GM23338 (cell line): ENCODE results near the gene GNB5. TPM values are rescaled to one million over a fixed set of nuclear protein-coding genes. Genes with fewer than 3 reads are reported as not detected.

Experiments
- ATAC-seq: fragments of 200-7000 bp; cut with Tn5 transposase; 3 replicates; pipeline ENCODE4 v1.9.1; 2020
- DNase-seq: peaks from one replicate; pipeline ENCODE4 v3.0.0-alpha.2; 2015; ENCODE audit warnings: low spot score
- H2AFZ ChIP-seq: fragments of 200-600 bp; sonication (generic); 2 replicates; pipeline ENCODE4 v1.8.0; 2016; ENCODE audit warnings: antibody characterized with exemption, mild to moderate bottlenecking, moderate library complexity
- H3F3A ChIP-seq: fragments of 200-600 bp; sonication (generic); replicated peaks from 2 replicates; pipeline ENCODE4 v1.8.0; 2017; ENCODE audit warnings: antibody characterized with exemption, mixed run types, low read depth
- H3K27ac ChIP-seq: fragments of 200-600 bp; sonication (generic); 2 replicates; pipeline ENCODE4 v1.6.1; 2016; ENCODE audit warnings: low read depth
- H3K27me3 ChIP-seq: fragments of 200-600 bp; sonication (generic); 2 replicates; pipeline ENCODE4 v1.8.0; 2016; ENCODE audit warnings: mild to moderate bottlenecking, mixed run types, moderate library complexity; ENCODE audit not compliant: insufficient read depth
- H3K36me3 ChIP-seq: fragments of 200-600 bp; sonication (generic); 2 replicates; pipeline ENCODE4 v1.8.0; 2016; ENCODE audit warnings: mild to moderate bottlenecking; ENCODE audit not compliant: insufficient read depth
- H3K4me1 ChIP-seq: fragments of 200-600 bp; sonication (generic); 2 replicates; pipeline ENCODE4 v1.8.0; 2016; ENCODE audit warnings: mild to moderate bottlenecking, moderate library complexity; ENCODE audit not compliant: insufficient read depth
- H3K4me2 ChIP-seq: fragments of 200-600 bp; sonication (generic); 2 replicates; pipeline ENCODE4 v1.7.1; 2017; ENCODE audit warnings: mixed run types
- H3K4me3 ChIP-seq: fragments of 200-600 bp; sonication (generic); 2 replicates; pipeline ENCODE4 v1.6.1; 2016; ENCODE audit warnings: mixed run types
- H3K79me2 ChIP-seq: fragments of 200-600 bp; sonication (generic); replicated peaks from 2 replicates; pipeline ENCODE4 v1.8.0; 2017; ENCODE audit warnings: mild to moderate bottlenecking; ENCODE audit not compliant: insufficient read depth
- H3K9me2 ChIP-seq: fragments of 200-600 bp; sonication (generic); 2 replicates; pipeline ENCODE4 v1.8.0; 2017; ENCODE audit not compliant: insufficient read depth
- H4K20me1 ChIP-seq: fragments of 200-600 bp; sonication (generic); replicated peaks from 2 replicates; pipeline ENCODE4 v1.8.0; 2017; ENCODE audit warnings: mild to moderate bottlenecking; ENCODE audit not compliant: insufficient read depth
- H3K27ac Mint-ChIP-seq: 2 replicates; pipeline ENCODE4 v1.8.0; 2020; ENCODE audit warnings: inconsistent platforms, mild to moderate bottlenecking, moderate library complexity, mixed read lengths
- H3K27me3 Mint-ChIP-seq: 3 replicates; pipeline ENCODE4 v1.8.0; 2022; ENCODE audit warnings: low read depth, mild to moderate bottlenecking, moderate library complexity, mixed read lengths, inconsistent platforms; ENCODE audit not compliant: insufficient read depth, poor library complexity
- H3K36me3 Mint-ChIP-seq: 3 replicates; pipeline ENCODE4 v1.8.0; 2021; ENCODE audit warnings: low read depth, mild to moderate bottlenecking, inconsistent platforms, moderate library complexity, mixed read lengths
- H3K4me1 Mint-ChIP-seq: 3 replicates; pipeline ENCODE4 v1.8.0; 2020; ENCODE audit warnings: mild to moderate bottlenecking, inconsistent platforms, mixed read lengths
- H3K4me3 Mint-ChIP-seq: 3 replicates; pipeline ENCODE4 v1.8.0; 2021; ENCODE audit warnings: moderate library complexity, mild to moderate bottlenecking, inconsistent platforms, mixed read lengths
- H3K9me3 Mint-ChIP-seq: 3 replicates; pipeline ENCODE4 v1.8.0; 2020; ENCODE audit warnings: moderate library complexity, mild to moderate bottlenecking, inconsistent platforms, mixed read lengths
- EZH2phosphoT487 ChIP-seq: fragments of 200-600 bp; sonication (generic); IDR thresholded peaks from one replicate; pipeline ENCODE4 v1.8.1; 2018; ENCODE audit warnings: antibody characterized with exemption; ENCODE audit not compliant: unreplicated experiment
- NANOG ChIP-seq: IDR thresholded peaks from 2 replicates; pipeline ENCODE4 v1.6.1; 2016; ENCODE audit warnings: antibody characterized with exemption, borderline replicate concordance
- POLR2AphosphoS5 ChIP-seq: IDR thresholded peaks from 2 replicates; pipeline ENCODE4 v1.6.1; 2016; ENCODE audit warnings: antibody characterized with exemption, low read depth
- STAT1 ChIP-seq: IDR thresholded peaks from one replicate; pipeline ENCODE4 v1.6.1; 2016; ENCODE audit warnings: antibody characterized with exemption; ENCODE audit not compliant: unreplicated experiment
- ZNF114 ChIP-seq: fragments of 250-450 bp; sonication (Bioruptor Pico); IDR thresholded peaks from 2 replicates; pipeline ENCODE4 v1.5.0; 2020; ENCODE audit warnings: mild to moderate bottlenecking, moderate library complexity
- polyA plus RNA-seq: library from polyadenylated mRNA; unstranded; fragments of >200 nt; fragmentation: Nextera tagmentation; extraction: Ambion mirVana; gene quantifications from 2 replicates; pipeline ENCODE4 v1.2.1, GENCODE V29; 2016
- total RNA-seq: library from RNA; depleted of rRNA; stranded (reverse); fragments of >200 nt; shearing (Covaris generic); gene quantifications from 2 replicates; pipeline ENCODE4 v1.2.3, GENCODE V29; 2014
- TF ChIP-seq, protein P1 (sequence below): fragments of 250-450 bp; sonication (Bioruptor Pico); IDR thresholded peaks from 2 replicates; pipeline ENCODE4 v1.5.0; 2020; ENCODE audit warnings: mild to moderate bottlenecking, moderate library complexity

Gene GNB5
- total and polyA plus RNA-seq, 2 experiments from 2014 or later = 23.0 to 40.8 TPM

DNA sequence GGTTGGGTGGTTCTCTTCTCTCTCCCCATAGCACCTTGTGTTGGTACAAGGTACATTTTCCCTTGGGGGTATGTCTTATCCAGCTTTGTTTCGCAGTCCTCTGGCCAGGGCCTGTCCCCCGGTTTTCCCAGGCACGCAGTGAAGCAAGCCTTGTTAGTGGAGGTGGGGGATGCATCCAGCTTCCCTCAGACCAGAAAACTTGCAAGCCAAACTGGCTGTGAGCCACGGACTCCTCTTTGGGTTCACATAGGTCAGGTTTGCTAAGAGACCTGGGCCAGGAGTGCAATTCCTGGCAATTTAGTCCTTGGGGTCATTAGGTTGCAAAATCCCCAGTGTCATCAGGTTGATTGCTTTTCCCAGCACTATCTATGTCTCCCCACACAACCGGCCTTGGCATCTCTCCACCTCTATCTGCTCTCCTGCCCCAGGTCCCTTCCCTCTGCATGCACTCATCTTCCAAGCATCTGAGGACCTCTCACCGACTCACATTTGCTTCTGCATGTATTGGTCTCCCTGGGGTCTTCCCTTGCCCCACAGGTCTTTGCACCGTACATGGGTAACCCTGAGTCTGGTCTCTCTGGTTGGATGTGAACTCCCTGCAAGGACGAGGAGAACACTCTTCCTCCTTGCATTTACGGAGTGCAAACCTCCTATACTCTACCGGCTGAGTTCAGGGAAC, 112.9 kb downstream of the GNB5 start (continued):
- TF ChIP-seq, protein P1, sequence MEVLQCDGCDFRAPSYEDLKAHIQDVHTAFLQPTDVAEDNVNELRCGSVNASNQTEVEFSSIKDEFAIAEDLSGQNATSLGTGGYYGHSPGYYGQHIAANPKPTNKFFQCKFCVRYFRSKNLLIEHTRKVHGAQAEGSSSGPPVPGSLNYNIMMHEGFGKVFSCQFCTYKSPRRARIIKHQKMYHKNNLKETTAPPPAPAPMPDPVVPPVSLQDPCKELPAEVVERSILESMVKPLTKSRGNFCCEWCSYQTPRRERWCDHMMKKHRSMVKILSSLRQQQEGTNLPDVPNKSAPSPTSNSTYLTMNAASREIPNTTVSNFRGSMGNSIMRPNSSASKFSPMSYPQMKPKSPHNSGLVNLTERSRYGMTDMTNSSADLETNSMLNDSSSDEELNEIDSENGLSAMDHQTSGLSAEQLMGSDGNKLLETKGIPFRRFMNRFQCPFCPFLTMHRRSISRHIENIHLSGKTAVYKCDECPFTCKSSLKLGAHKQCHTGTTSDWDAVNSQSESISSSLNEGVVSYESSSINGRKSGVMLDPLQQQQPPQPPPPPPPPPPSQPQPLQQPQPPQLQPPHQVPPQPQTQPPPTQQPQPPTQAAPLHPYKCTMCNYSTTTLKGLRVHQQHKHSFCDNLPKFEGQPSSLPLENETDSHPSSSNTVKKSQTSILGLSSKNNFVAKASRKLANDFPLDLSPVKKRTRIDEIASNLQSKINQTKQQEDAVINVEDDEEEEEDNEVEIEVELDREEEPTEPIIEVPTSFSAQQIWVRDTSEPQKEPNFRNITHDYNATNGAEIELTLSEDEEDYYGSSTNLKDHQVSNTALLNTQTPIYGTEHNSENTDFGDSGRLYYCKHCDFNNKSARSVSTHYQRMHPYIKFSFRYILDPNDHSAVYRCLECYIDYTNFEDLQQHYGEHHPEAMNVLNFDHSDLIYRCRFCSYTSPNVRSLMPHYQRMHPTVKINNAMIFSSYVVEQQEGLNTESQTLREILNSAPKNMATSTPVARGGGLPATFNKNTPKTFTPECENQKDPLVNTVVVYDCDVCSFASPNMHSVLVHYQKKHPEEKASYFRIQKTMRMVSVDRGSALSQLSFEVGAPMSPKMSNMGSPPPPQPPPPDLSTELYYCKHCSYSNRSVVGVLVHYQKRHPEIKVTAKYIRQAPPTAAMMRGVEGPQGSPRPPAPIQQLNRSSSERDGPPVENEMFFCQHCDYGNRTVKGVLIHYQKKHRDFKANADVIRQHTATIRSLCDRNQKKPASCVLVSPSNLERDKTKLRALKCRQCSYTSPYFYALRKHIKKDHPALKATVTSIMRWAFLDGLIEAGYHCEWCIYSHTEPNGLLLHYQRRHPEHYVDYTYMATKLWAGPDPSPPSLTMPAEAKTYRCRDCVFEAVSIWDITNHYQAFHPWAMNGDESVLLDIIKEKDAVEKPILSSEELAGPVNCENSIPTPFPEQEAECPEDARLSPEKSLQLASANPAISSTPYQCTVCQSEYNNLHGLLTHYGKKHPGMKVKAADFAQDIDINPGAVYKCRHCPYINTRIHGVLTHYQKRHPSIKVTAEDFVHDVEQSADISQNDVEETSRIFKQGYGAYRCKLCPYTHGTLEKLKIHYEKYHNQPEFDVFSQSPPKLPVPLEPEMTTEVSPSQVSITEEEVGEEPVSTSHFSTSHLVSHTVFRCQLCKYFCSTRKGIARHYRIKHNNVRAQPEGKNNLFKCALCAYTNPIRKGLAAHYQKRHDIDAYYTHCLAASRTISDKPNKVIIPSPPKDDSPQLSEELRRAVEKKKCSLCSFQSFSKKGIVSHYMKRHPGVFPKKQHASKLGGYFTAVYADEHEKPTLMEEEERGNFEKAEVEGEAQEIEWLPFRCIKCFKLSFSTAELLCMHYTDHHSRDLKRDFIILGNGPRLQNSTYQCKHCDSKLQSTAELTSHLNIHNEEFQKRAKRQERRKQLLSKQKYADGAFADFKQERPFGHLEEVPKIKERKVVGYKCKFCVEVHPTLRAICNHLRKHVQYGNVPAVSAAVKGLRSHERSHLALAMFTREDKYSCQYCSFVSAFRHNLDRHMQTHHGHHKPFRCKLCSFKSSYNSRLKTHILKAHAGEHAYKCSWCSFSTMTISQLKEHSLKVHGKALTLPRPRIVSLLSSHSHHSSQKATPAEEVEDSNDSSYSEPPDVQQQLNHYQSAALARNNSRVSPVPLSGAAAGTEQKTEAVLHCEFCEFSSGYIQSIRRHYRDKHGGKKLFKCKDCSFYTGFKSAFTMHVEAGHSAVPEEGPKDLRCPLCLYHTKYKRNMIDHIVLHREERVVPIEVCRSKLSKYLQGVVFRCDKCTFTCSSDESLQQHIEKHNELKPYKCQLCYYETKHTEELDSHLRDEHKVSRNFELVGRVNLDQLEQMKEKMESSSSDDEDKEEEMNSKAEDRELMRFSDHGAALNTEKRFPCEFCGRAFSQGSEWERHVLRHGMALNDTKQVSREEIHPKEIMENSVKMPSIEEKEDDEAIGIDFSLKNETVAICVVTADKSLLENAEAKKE = no peak

DNA sequence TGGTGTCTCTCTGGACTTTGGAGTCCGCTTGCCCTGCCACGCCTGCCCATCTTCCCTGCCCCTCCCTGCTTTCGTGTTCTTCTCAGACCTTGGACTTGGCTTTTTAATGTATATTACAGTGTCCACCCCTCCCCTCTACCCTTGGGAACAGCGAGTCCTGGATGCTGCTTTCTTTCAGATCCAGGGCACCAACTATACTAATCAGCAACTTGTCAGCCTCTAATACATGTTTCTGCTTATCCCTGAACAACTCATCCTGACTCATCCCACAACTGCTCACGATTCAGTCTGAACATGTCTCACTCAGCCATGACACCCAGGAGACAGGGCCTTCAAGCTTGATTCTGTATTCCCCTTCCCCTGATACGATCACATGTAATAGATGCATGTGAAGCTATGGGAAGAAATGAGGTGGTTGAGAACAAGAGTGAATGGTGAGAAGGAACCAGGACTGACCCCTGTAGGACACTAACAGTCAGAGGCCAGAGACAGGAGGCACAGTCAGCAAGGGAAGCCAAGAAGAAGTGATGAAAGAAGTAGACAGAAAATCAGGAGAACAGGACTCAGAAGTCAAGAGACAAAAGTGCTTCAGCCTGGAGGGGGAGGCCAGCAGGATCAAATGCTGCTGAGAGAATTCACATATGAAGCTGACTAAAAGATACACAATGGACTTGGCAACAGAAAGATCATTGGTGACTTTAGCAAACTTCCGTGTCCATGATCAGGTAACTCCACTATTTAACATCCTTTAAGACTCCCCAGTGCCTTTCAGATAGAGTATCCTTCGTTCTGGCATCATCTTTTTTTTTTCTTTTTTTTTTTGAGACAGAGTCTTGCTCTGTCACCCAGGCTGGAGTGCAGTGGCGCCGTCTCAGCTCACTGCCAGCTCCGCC, 114.1 kb downstream of the GNB5 start:
- H3K79me2 ChIP-seq = no peaks in the 10 kb centered on the region
- no peak for ATAC-seq
- no peaks in the 10 kb centered on the region for H4K20me1 ChIP-seq
- H3K4me3 ChIP-seq = no peak overlapping the region
- Mint-ChIP-seq H3K4me3 (no peak overlapping the region), H3K4me1 (peaks cover 5% of the 10 kb centered on the region), H3K27me3 (peaks cover 2% of the 10 kb centered on the region), H3K36me3 (no peaks in the 10 kb centered on the region), H3K9me3 (no peaks in the 10 kb centered on the region; the same call in 2 of the 3 replicates), H3K27ac (no peak overlapping the region)
- H3K9me2 ChIP-seq = no peaks in the 10 kb centered on the region
- H3K27ac ChIP-seq = no peak overlapping the region
- no peak for DNase-seq
- no peaks in the 10 kb centered on the region for H3K36me3 ChIP-seq
- H3K27me3 ChIP-seq = no peaks in the 10 kb centered on the region
- H2AFZ ChIP-seq = no peak overlapping the region; the same call in 1 of the 2 replicates
- no peaks in the 10 kb centered on the region for H3F3A ChIP-seq
- no peak overlapping the region for H3K4me2 ChIP-seq
- no peaks in the 10 kb centered on the region for H3K4me1 ChIP-seq
- TF ChIP-seq ZNF114 = no peak
- no peak for TF ChIP-seq STAT1
- no peak for TF ChIP-seq EZH2phosphoT487
- TF ChIP-seq, protein P1 = no peak
- no peak for TF ChIP-seq POLR2AphosphoS5
- TF ChIP-seq NANOG = no peak
